ENCODE results near the gene OMP. TPM values are rescaled to one million over a fixed set of nuclear protein-coding genes. Genes with fewer than 3 reads are reported as not detected.

OMP gene
- total and polyA plus RNA-seq, 2 of the 4 experiments (the other 2 are of a cell fraction) = 0.27 TPM; not detected in 1

- Histone ChIP-seq H2AFZ (replicated peaks; ENCODE audit: low read length, poor library complexity) (peak overlapping the region; percentile 38), H4K5ac (ENCODE audit: low read depth, low read length) (peak overlapping the region; percentile 73), H3K27me3 (ENCODE audit: control insufficient read depth, insufficient read depth, low read length) (no peaks in the 10 kb centered on the region), H3K27ac (ENCODE audit: insufficient read depth, low read length) (peak overlapping the region; percentile 11; the same call in 1 of the 2 replicates), H3K23ac (ENCODE audit: low read depth, low read length) (no peak overlapping the region), H2BK15ac (ENCODE audit: low read depth, low read length) (no peak overlapping the region), H2BK5ac (ENCODE audit: low read depth, low read length, poor library complexity, severe bottlenecking) (peak overlapping the region; percentile 16), H2AK9ac (replicated peaks; ENCODE audit: low read depth, low read length, poor library complexity) (peak overlapping the region; percentile 22), H3K14ac (replicated peaks; ENCODE audit: low read depth, low read length) (no peak overlapping the region), H4K91ac (ENCODE audit: insufficient read depth, low read depth, low read length) (no peak overlapping the region), H3K4me2 (ENCODE audit: low read depth, low read length) (no peak overlapping the region), H2AK5ac (ENCODE audit: low read depth, low read length) (peak overlapping the region; percentile 71; the same call in 1 of the 2 replicates), H3K4me3 (ENCODE audit: insufficient read depth, low read depth, low read length) (no peak overlapping the region), H3K9me3 (ENCODE audit: control insufficient read depth, insufficient read depth, low read length) (no peaks in the 10 kb centered on the region), H4K8ac (ENCODE audit: low read depth in 2 of 2, low read length in 2 of 2) (peak overlapping the region; percentile 50 to 69; a peak in 3 of 4 replicates), H3K79me1 (ENCODE audit: low read depth in 1 of 2, low read length in 2 of 2) (peaks cover 7 to 21% of the 10 kb centered on the region in 2 experiments), H3K9me1 (ENCODE audit: insufficient read depth, low read length) (peaks cover 5% of the 10 kb centered on the region; the same call in 1 of the 2 replicates), H3K56ac (ENCODE audit: extremely low read depth, insufficient read depth, low read length) (no peak overlapping the region), H3K4me1 (ENCODE audit: control insufficient read depth, insufficient read depth, low read length) (peaks cover 15% of the 10 kb centered on the region), H3K9ac (ENCODE audit: low read depth, low read length) (no peak overlapping the region), H2BK20ac (ENCODE audit: low read depth, low read length) (no peak overlapping the region), H2BK120ac (ENCODE audit: low read depth, low read length) (no peak overlapping the region), H3K18ac (ENCODE audit: low read depth, low read length) (no peak overlapping the region), H3K36me3 (ENCODE audit: control insufficient read depth, insufficient read depth, low read length) (peaks cover 4% of the 10 kb centered on the region; the same call in 1 of the 2 replicates), H4K20me1 (ENCODE audit: insufficient read depth, low read length) (no peaks in the 10 kb centered on the region), H3K4ac (ENCODE audit: low read depth, low read length) (no peak overlapping the region)
- no peak for DNase-seq
- in situ Hi-C loops (cut with MboI; ENCODE audit: low sequenced_read_pairs) (no loop called here), dilution Hi-C loops (cut with HindIII; ENCODE audit: low sequenced_read_pairs, unreplicated experiment) (no loop called here), intact Hi-C loops (cut with micrococcal nuclease) (no loop called here)
- no peak for TF ChIP-seq NFE2L2 (IDR thresholded peaks at IDR 0.05; ENCODE audit: low read depth, low read length)
- TF ChIP-seq BHLHE40 (IDR thresholded peaks at IDR 0.05; ENCODE audit: low read depth, low read length) = no peak
- TF ChIP-seq, protein P1, sequence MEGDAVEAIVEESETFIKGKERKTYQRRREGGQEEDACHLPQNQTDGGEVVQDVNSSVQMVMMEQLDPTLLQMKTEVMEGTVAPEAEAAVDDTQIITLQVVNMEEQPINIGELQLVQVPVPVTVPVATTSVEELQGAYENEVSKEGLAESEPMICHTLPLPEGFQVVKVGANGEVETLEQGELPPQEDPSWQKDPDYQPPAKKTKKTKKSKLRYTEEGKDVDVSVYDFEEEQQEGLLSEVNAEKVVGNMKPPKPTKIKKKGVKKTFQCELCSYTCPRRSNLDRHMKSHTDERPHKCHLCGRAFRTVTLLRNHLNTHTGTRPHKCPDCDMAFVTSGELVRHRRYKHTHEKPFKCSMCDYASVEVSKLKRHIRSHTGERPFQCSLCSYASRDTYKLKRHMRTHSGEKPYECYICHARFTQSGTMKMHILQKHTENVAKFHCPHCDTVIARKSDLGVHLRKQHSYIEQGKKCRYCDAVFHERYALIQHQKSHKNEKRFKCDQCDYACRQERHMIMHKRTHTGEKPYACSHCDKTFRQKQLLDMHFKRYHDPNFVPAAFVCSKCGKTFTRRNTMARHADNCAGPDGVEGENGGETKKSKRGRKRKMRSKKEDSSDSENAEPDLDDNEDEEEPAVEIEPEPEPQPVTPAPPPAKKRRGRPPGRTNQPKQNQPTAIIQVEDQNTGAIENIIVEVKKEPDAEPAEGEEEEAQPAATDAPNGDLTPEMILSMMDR (conservative IDR thresholded peaks at IDR 0.05; ENCODE audit: low read depth, low read length) = no peak
- TF ChIP-seq, protein P2, sequence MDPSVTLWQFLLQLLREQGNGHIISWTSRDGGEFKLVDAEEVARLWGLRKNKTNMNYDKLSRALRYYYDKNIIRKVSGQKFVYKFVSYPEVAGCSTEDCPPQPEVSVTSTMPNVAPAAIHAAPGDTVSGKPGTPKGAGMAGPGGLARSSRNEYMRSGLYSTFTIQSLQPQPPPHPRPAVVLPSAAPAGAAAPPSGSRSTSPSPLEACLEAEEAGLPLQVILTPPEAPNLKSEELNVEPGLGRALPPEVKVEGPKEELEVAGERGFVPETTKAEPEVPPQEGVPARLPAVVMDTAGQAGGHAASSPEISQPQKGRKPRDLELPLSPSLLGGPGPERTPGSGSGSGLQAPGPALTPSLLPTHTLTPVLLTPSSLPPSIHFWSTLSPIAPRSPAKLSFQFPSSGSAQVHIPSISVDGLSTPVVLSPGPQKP (IDR thresholded peaks at IDR 0.05; ENCODE audit: borderline replicate concordance, low read depth, low read length) = no peak
- no peak for TF ChIP-seq CHD1 (IDR thresholded peaks at IDR 0.05; ENCODE audit: low read depth, low read length)
- no peak for TF ChIP-seq MAZ (IDR thresholded peaks at IDR 0.05; ENCODE audit: borderline replicate concordance, low read depth, low read length)
- no peak for TF ChIP-seq RAD21 (IDR thresholded peaks at IDR 0.05; ENCODE audit: low read length)
- no peak for TF ChIP-seq SMC3 (IDR thresholded peaks at IDR 0.05; ENCODE audit: low read depth, low read length)
- TF ChIP-seq POLR2A (IDR thresholded peaks at IDR 0.05; ENCODE audit: low read depth, low read length) = no peak
- TF ChIP-seq MAFK (IDR thresholded peaks at IDR 0.05; ENCODE audit: low read depth, low read length) = no peak
- no peak for TF ChIP-seq FOS (IDR thresholded peaks at IDR 0.05; ENCODE audit: low read depth, low read length)
- TF ChIP-seq CEBPB (IDR thresholded peaks at IDR 0.05; ENCODE audit: low read depth, low read length) = no peak
- no peak for TF ChIP-seq USF2 (IDR thresholded peaks at IDR 0.05; ENCODE audit: low read depth, low read length)
- WGBS, 2 experiments (ENCODE audit: extremely low coverage in 2 of 2, insufficient read length in 1 of 2) = 93% methylated on average over 4 of the region's 11 CpGs; no CpG with 5 or more reads in 1 of the 2 experiments
- POLR2A ChIA-PET (ENCODE audit: unreplicated experiment) = interaction anchor here (1.4 kb wide), 1 partner anchor 9 kb away, joined by 4 read pairs; no protein-coding TSS in a partner anchor
- ATAC-seq (ENCODE audit: low read depth) = no peak
- CTCF ChIA-PET = interaction anchor here (0.6 to 1.1 kb wide), 4 partner anchors 9 to 497 kb away, joined by 3 to 5 read pairs (median 3); no protein-coding TSS in a partner anchor
- no TSS peak for BruUV-seq (replicated peaks)
These were observed 20.4 kb upstream of the OMP start for GRCh38 chr11:77081976-77082836.

All from IMR-90 (cell line).